ENCODE data around the gene SPEN. TPM values are rescaled to one million over a fixed set of nuclear protein-coding genes. Genes with fewer than 3 reads are reported as not detected.
A peak's percentile ranks its signal among the peaks of the same experiment; 100 is the strongest.

The SPEN gene
- total RNA-seq, 2 donors from 2014 or later: 27.8 to 38.9 TPM

DNA sequence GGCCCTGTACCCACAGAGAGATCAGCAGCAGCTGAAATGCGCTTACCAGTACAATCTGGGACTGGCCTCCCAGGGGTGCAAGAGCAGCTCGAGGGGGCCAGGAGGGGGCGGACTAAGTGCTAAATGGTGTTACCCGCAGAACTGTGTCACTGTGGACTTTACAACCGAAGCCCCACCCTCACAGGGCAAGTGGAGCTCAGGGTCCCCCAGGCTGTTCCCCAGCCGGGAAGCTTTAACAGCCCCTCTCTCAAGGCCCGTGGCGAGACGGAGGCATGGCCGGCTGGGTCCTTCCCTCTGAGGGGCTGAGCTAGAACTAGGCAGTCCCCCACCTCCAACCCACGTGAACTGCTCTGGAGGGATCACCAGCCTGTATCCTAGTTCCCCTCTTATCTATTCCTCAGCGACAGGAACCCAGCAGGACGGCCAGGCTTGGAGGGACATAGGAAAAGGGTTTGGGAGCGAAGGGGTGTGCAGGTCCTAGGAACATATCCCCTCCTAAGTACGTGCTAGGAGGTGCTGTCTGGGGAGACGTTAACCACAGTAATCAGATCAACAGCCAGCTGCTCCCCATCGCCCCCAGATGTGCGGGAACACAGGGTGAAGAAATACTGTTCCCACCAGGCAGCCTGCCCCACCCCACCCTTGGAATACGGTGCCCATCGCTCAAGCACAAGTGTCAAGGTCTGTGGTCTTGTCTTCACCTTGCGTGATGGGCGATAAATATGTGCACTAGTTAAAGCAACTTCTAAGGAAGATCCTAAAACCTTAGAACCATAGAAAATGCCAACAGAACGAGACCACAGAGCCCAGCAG lies 104.0 kb downstream of the SPEN start:
- WGBS, 2 donors: 74 to 79% methylated on average over 18 to 23 of the region's 23 CpGs
- ATAC-seq: no peak
- no peaks in the 10 kb centered on the region for H3K27me3 ChIP-seq
- no peak for TF ChIP-seq POLR2A (IDR thresholded peaks at IDR 0.05)
- TF ChIP-seq, protein P1, sequence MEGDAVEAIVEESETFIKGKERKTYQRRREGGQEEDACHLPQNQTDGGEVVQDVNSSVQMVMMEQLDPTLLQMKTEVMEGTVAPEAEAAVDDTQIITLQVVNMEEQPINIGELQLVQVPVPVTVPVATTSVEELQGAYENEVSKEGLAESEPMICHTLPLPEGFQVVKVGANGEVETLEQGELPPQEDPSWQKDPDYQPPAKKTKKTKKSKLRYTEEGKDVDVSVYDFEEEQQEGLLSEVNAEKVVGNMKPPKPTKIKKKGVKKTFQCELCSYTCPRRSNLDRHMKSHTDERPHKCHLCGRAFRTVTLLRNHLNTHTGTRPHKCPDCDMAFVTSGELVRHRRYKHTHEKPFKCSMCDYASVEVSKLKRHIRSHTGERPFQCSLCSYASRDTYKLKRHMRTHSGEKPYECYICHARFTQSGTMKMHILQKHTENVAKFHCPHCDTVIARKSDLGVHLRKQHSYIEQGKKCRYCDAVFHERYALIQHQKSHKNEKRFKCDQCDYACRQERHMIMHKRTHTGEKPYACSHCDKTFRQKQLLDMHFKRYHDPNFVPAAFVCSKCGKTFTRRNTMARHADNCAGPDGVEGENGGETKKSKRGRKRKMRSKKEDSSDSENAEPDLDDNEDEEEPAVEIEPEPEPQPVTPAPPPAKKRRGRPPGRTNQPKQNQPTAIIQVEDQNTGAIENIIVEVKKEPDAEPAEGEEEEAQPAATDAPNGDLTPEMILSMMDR (IDR thresholded peaks at IDR 0.05): no peak
- peak in 1 of 4 donors; percentile 11 for DNase-seq
- peaks cover 0 to 3% of the 10 kb centered on the region in 2 donors for H3K36me3 ChIP-seq (replicated peaks in 1 of 2; ENCODE audit: insufficient read depth in 1 of 2, low read depth in 2 of 2)
- H3K27ac ChIP-seq: peak overlapping the region in 3 of 4 donors; percentile 26 to 82 (median 80)
- H3K9me3 ChIP-seq: no peaks in the 10 kb centered on the region
- H3K4me3 ChIP-seq: no peak overlapping the region
- intact Hi-C loops (cut with DNase I): no loop called here
- H3K4me1 ChIP-seq: peaks cover 35% of the 10 kb centered on the region

DNA sequence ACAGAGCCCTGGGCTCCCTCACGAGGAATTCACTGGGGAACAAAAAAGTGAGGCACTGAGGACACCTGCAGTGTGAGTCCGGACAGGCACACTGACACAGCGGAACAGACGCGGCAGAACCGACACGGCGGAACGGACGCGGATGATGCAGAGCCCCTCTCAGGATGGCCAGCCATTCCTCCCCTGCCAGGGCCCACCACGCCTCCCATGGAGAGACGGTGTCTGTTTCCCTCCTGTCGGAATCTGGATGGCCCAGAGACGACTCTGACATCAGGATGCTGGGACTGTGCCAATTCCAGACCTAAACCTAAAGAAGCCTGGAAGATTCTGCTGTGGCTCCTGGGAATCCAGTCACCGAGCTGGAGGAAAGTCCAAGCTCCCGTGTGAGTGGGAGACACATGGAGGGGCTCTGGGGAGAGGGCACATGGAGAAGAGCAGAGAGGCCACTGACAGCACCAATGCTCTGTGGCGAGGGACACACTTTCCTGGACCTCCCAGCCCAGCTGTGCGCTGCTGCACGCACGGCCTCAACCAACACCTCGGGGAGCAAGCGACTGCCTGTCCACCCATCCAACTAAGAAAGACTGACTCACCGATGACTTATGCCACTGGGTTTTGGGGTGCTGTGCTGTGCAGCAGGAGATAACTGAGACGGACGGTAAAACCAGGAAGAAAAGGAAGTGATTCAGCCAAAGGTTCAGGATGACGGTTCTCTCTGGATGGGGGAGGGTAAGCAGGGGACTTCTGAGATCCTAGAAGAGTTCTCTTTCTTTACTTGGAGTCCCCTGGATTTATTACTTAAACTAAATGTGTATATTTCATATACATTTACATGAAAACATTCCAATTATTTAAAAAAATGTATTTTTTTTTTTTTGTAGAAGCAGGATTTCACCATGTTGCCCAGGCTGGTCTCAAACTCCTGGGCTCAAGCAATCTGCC lies 105.1 kb downstream of the SPEN start:
- Histone ChIP-seq H3K27ac (peak overlapping the region in 1 of 4 donors; percentile 7), H3K4me1 (peaks cover 35% of the 10 kb centered on the region), H3K27me3 (no peaks in the 10 kb centered on the region), H3K9me3 (no peaks in the 10 kb centered on the region), H3K4me3 (no peak overlapping the region), H3K36me3 (replicated peaks in 1 of 2; ENCODE audit: insufficient read depth in 1 of 2, low read depth in 2 of 2) (no peaks in the 10 kb centered on the region)
- ATAC-seq (no peak), DNase-seq (no peak)
- WGBS, 2 donors: 81 to 91% methylated on average over 18 to 27 of the region's 27 CpGs
- intact Hi-C loops (cut with DNase I): no loop called here
- TF ChIP-seq, protein P1 (IDR thresholded peaks at IDR 0.05): no peak
- TF ChIP-seq POLR2A (IDR thresholded peaks at IDR 0.05): no peak

DNA sequence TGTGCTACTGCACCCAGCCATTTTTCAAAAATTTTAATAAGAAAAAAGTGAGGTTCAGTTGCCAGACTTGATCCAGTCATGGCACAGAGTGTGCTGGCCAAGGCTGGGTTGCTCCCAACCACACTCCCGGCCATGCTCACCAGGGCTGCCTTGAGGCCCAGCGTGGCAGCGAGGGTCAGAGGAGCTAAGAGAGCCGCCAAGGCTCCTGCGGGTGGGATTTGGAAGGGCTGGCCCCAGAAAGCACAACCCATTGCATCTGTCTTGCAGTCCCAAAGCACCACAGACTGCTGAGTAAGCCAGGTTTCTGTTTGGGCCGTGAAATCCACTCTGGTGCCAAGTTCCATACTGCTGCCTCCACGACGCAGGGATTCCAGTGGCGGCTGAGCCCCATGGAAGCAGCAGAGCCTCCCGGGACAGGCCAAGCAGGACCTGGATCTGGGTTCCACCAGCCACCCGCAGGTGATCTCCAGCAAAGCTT lies 105.8 kb downstream of the SPEN start:
- H3K36me3 ChIP-seq (replicated peaks in 1 of 2; ENCODE audit: insufficient read depth in 1 of 2, low read depth in 2 of 2): no peaks in the 10 kb centered on the region
- DNase-seq: no peak
- ATAC-seq: no peak
- no peaks in the 10 kb centered on the region for H3K27me3 ChIP-seq
- H3K27ac ChIP-seq: peak overlapping the region in 1 of 4 donors; percentile 7
- intact Hi-C loops (cut with DNase I): no loop called here
- WGBS, 2 donors: 89% methylated on average over 10 of the region's 11 CpGs; no CpG with 5 or more reads in 1 of the 2 donors
- TF ChIP-seq POLR2A (IDR thresholded peaks at IDR 0.05): no peak
- TF ChIP-seq, protein P1 (IDR thresholded peaks at IDR 0.05): no peak
- peaks cover 37% of the 10 kb centered on the region for H3K4me1 ChIP-seq
- H3K4me3 ChIP-seq: no peak overlapping the region
- H3K9me3 ChIP-seq: no peaks in the 10 kb centered on the region

DNA sequence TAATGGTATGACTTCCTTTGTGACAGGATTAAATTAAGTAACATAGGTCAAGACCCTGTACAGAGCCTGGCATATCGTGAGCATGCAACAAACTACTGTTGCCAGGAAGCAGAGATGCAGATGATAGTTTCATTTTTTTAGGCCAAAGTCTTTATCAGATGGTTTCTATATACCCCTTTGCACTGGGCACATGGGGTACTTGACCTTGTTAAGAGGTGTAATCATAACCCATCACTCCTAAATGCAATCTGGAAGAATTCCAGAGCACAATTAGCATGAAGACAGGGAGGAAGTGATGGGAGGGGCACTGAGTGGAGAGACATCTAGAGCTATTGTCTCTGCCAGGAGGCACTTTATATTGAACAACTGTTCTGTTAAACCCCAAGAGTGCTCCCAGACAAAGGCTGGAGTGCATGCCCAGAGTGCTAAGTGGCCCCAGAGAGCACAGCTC lies 106.3 kb downstream of the SPEN start:
- no peak overlapping the region for H3K27ac ChIP-seq
- TF ChIP-seq, protein P1 (IDR thresholded peaks at IDR 0.05): no peak
- TF ChIP-seq POLR2A (IDR thresholded peaks at IDR 0.05): no peak

More for the DNA sequence above, 106.3 kb downstream of the SPEN start:
- DNase-seq (no peak), ATAC-seq (no peak)
- H3K4me3 ChIP-seq: no peak overlapping the region
- WGBS, 2 donors: 57 to 78% methylated on average over 1 of the region's 1 CpG
- H3K36me3 ChIP-seq (replicated peaks in 1 of 2; ENCODE audit: insufficient read depth in 1 of 2, low read depth in 2 of 2): no peaks in the 10 kb centered on the region
- no peaks in the 10 kb centered on the region for H3K27me3 ChIP-seq
- intact Hi-C loops (cut with DNase I): no loop called here
- H3K4me1 ChIP-seq: peaks cover 37% of the 10 kb centered on the region
- no peaks in the 10 kb centered on the region for H3K9me3 ChIP-seq
